Measurements from ENCODE around the gene CFAP52.
"Not testable (repeated sequence)": the region's sequence is repeated elsewhere in the genome, so short reads cannot be mapped to it uniquely, and the experiment has no call there.

CFAP52 gene, protein sequence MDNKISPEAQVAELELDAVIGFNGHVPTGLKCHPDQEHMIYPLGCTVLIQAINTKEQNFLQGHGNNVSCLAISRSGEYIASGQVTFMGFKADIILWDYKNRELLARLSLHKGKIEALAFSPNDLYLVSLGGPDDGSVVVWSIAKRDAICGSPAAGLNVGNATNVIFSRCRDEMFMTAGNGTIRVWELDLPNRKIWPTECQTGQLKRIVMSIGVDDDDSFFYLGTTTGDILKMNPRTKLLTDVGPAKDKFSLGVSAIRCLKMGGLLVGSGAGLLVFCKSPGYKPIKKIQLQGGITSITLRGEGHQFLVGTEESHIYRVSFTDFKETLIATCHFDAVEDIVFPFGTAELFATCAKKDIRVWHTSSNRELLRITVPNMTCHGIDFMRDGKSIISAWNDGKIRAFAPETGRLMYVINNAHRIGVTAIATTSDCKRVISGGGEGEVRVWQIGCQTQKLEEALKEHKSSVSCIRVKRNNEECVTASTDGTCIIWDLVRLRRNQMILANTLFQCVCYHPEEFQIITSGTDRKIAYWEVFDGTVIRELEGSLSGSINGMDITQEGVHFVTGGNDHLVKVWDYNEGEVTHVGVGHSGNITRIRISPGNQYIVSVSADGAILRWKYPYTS

DNA sequence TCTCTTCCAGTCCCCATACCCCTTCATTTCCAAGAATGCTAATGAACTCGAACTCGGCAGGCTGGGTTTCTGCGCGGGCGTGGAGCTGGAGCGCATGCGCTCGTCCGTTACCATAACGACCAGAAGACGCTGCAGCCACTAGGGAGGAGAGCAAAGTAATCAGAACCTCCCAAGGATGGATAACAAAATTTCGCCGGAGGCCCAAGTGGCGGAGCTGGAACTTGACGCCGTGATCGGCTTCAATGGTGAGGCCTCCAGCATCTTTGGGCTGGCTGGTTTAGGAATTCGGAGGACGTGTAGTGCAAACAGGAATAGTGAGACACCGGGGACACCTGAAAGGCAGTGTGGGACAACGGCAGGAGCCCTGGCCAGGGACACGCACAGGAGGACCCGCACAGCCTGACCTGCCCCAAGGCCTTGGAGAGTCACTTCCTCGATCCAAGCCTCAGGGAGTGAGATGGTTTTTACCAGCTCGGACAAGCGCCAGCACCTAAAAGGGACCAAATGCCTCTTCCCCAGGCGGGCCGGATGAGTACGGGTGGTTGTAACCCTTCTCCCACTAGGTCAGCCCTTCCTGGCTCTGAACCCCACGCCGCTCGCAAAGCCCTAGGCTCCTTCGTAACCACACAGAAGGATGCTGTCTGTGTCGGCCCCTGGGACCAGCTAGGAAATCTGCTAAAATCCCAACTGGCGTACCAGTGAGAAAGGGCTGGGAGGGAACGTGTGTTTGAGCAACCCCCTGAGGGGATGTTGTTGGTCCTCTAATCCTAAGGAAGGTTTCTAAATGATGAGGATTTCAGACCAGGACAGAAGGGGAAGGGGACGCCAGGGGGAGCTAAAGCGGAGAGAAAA lies at the start of gene CFAP52:
Gene CFAP52, plus strand, starts transcription at position 122 of the 852 bp plus-strand sequence. Its CDS starts 54 bp downstream, at position 176.
- DNase-seq, result no peak

DNA sequence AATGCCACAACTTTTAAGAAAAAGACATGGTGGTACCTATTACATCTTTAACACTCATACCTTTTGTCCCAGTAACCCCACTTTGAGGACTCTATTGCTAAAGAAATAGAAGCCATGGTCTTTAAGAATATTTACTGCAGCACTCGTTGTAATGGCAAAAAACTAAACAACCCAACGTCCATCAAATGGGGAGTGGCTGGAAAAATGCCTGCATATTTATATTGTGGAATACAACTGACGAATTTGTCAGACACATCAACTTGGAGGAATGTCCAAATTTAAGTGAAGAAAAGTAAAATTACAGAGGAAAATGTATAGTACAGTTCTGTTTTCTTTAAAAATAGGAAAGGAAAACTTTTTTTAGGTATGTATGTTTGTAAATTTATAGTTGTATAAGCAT lies 48.7 kb upstream of the CFAP52 start:
- DNase-seq, result no peak

DNA sequence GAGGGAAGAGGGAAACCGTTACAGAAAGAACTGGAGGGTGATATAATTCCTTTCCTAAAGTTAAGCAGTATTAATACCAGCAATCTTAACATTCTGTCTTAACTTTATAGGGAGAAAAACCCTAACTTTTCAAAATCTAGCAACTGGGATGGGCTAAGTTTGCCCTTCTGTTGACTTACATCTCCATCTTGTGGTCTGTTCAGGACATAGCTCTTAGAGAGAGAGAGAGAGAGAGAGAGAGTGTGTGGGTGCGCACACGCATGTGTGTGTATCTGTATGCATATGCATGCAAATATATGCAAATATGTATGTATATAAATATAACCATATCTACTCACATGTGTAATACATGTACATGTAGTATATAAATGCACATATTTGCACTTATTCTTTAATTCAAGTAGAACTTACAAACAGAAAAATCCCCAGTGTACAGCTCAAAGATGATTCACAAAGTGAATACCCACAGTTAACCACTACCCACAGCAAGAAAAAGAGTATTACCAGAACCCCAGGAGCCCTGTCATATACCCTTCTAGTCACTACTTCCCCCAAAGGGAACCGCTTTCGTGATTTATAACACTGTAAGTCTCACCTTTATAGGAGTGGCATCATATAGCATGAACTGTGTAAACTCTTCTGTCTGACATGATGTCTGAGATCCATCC lies 47.3 kb upstream of the CFAP52 start:
- DNase-seq, result no peak

DNA sequence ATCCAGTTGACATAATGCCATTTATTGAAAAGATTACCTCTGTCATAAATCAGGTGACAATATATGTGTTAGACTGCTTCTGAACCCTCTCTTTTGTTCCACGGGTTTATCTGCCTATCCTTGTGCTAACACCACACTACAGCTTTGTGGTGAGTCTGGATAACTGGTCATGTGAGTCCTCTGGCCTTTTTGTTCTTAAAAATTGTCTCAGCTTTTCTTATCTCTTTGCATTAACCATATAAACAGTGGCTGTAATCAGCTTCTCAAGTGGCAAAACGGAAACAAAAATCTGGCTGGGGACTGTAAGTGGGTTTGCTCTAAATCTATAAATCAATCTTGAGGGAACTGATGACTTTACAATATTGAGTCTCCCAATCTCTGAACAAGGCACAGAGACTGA lies 45.4 kb upstream of the CFAP52 start:
- DNase-seq, result no peak

GRCh38 chr17:9532715-9533114 lies 43.7 kb upstream of the CFAP52 start:
- no peak for DNase-seq

DNA sequence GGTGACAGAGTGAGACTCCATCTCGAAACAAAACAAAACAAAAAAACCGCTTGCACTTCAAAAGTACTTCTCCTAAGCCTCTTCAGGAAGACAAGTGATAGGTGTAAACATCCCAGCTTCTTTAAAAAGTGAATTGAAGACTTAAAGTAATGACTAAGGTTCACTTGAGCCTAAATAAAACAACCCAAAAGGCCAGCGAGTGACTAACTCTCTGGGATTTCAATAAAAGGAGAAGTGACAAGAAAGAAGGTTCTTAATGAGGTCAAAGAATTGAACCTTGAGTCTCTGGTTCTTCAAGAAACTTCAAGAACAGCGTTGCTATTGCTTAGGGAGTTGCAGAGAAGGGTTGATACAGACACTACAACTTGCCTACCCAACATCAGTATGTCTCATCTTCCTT lies 43.0 kb upstream of the CFAP52 start:
- DNase-seq, result no peak

- no peak for DNase-seq
These were observed 40.4 kb upstream of the CFAP52 start for GRCh38 chr17:9536061-9536460.

DNA sequence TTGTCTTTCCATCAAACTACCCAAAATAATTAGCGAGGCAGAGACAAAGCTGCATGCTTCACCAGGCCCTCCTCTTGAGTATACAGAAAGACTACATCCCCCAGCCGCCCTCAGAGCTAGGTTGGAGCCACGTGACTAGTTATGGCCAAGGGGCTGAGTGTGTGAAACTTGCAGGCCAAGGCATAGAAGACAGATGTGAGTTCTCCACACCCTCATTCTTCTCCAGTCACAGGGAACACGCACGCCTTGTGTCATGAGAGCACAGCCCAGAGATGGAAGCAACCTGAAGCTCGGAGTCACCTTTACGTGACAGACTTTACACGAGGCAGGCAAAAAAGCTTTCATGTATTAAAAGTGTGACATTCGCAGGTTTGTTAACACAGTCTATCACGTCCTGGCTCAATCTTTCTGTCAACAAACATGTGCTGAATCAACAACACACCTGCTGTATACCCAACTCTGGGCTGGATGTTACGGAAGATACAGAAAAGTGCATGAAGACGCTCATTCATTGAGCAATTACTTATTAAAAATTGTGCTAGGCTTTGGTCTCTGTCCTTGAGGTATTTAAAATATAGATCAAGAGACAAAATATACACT lies 39.2 kb upstream of the CFAP52 start:
- no peak for DNase-seq

DNA sequence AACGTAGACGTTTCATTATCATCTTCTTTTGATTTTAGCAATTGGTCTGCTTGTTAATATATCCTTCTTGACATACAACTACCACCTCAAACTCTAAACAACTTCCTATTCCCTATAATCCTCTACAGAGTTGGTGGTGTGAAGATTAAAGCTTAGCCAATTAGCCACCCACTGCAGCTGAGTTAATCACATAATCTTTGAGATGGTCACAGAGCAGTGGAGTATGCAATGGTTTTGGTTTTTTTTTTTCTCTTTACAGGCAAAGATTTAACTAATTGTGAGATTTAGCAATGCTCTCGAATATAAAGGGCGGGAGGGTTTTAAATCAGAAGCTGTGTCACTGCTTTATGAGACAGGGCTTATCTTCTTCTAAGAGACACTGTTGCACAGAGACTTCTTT lies 37.8 kb upstream of the CFAP52 start:
- no peak for DNase-seq

DNA sequence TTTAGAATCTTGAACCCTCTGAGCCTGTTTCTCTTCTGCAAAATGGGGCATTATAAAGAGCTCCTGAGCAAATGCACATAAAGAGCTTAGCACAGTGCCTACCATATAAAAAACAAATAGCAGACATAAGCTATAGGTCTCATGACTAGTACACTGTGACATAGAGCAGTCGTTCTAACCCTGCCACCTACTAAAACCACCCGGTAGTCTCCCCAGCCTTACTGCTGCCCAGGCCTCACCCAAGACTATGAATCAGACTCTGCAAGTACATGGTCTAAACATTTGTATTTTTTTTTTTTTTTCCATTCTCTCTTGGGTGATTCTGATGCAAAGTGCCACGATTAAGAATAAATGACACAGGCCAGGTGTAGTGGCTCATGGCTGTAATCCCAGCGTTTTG lies 34.7 kb upstream of the CFAP52 start:
- no peak for DNase-seq

DNA sequence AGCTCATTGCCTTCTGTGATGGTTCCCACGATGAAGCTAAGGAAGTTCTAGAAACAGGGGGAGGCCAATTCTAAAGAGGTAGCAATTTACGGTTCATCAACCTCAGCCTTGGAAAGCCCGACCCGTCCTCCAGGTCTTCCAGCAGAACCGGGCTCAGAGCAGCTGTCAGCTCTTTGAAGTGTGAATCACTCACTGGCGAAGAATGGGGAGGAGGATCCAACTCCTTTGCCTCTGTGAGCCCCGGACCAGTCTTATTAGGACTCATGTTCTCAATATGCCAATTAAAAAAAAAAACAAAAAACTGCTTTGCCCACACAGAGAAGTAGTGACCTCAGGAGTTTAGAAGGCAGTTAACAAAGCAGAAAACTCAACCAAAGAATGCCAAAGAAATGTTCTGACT lies 32.2 kb upstream of the CFAP52 start:
- DNase-seq, result no peak

DNA sequence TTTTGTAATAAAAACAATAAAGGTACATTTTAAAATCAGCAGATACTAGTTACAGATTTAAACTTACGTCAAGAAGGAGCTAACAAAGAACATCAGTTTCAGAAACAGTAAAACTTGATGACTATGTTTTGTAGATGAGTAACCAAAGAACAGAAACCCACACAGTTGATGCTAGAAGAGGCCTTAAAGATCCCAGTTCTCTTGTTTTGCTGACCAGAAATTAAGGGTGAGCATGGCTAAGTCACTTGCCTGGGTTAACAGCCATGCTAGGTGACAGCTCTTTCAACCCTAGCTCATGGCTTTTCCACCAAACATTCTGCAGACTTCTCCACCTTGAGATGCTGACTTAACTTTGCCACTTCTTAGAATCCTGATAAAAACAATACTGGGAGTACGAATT lies 27.2 kb upstream of the CFAP52 start:
- no peak for DNase-seq

DNA sequence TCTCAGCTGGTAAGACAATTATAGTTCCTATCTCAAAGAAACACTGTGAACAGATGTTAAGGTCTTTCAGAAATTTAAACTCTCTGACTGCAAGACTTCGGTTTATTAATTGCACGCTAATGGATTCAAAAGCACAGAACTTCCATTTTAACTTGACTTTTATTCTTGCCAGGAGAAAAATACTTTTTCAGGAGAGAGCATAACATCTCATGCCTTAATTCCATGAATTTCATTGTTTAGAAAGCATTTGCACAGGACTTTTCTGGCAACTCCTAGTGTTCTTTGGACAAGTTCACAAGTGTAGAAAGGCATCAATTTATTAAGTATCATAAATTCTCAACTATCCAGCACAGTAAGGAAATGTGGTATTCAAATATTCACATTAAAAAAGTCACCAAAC lies 23.3 kb upstream of the CFAP52 start:
- DNase-seq, result no peak

GRCh38 chr17:9553596-9553995 lies 22.8 kb upstream of the CFAP52 start:
- no peak for DNase-seq

DNA sequence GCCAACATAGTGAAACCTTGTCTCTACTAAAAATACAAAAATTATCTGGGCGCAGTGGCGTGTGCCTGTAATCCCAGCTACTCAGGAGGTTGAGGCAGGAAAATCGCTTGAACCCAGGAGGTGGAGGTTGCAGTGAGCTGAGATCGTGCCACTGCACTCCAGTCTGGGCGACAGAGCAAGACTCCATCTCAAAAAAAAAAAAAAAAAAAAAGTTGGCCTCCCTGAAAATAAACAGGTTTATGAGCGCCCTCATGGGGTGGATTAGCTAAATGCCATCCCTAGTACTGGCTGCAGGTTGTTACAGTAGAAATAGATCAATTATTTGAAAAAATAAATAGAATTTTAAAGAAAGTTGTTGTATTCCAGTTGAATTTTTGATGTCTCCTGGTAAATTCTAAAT lies 21.7 kb upstream of the CFAP52 start:
- peak; percentile 0 for DNase-seq

- DNase-seq, result no peak
These were observed 19.2 kb upstream of the CFAP52 start for GRCh38 chr17:9557161-9557755.

DNA sequence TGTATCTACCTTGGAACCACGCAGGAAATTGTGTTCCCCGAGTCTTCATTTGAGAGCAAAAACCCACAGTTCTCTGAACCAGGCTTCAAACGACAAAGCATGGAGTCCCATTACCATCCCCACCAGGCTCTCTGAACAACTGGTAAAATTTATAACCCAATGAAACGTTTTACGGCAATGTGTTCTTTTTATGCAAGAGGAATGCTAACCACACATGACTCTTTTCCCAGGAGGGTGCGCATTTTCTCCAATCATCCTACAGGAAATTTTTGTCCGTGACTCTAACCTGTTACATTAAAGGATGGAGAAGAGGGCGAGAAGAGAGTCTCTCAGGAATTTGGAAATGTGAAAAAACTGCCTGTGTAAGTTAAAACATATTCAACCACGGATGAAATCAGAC lies 18.6 kb upstream of the CFAP52 start:
- no peak for DNase-seq

- no peak for DNase-seq
These were observed 12.3 kb upstream of the CFAP52 start for GRCh38 chr17:9564104-9564503.

- DNase-seq, result no peak
These were observed 10.4 kb upstream of the CFAP52 start for GRCh38 chr17:9566067-9566466.

GRCh38 chr17:9566739-9567138 lies 9.7 kb upstream of the CFAP52 start:
- DNase-seq, result not testable (repeated sequence)

GRCh38 chr17:9568004-9568403 lies 8.4 kb upstream of the CFAP52 start:
- DNase-seq, result no peak

- DNase-seq, result no peak
These were observed 7.4 kb upstream of the CFAP52 start for GRCh38 chr17:9568957-9569588.
